ENCODE results near the gene TBC1D22A.

GRCh38 chr22:46741974-46742519 lies 20.4 kb upstream of the TBC1D22A start:
- TF ChIP-seq, protein P1, sequence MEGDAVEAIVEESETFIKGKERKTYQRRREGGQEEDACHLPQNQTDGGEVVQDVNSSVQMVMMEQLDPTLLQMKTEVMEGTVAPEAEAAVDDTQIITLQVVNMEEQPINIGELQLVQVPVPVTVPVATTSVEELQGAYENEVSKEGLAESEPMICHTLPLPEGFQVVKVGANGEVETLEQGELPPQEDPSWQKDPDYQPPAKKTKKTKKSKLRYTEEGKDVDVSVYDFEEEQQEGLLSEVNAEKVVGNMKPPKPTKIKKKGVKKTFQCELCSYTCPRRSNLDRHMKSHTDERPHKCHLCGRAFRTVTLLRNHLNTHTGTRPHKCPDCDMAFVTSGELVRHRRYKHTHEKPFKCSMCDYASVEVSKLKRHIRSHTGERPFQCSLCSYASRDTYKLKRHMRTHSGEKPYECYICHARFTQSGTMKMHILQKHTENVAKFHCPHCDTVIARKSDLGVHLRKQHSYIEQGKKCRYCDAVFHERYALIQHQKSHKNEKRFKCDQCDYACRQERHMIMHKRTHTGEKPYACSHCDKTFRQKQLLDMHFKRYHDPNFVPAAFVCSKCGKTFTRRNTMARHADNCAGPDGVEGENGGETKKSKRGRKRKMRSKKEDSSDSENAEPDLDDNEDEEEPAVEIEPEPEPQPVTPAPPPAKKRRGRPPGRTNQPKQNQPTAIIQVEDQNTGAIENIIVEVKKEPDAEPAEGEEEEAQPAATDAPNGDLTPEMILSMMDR (conservative IDR thresholded peaks at IDR 0.05; ENCODE audit: low read depth, low read length): no peak
- no peak for TF ChIP-seq EZH2 (IDR thresholded peaks at IDR 0.05; ENCODE audit: low read length, unreplicated experiment)

Data from PC-3 (cell line).